Liver (tissue), 3 donors: ENCODE data around the gene CXXC5.

Source experiments
- CTCF ChIP-seq: fragments of 150-350 bp; IDR thresholded peaks from 2 replicates; pipeline ENCODE4 v1.5.1; 2017; ENCODE audit warnings: improper control_type of control experiment, low read depth, low read length; ENCODE audit not compliant: missing input control
- EGR1 ChIP-seq, 2 donors: IDR thresholded peaks; 2 replicates each; pipeline ENCODE4 v1.6.1; 2016 to 2018; ENCODE audit warnings: antibody characterized with exemption in 2 of 2, low read depth in 2 of 2
- MAX ChIP-seq: IDR thresholded peaks from 2 replicates; pipeline ENCODE4 v1.6.1; 2016; ENCODE audit warnings: antibody characterized with exemption
- RAD21 ChIP-seq, 2 donors: IDR thresholded peaks; 2 replicates each; pipeline ENCODE4 v1.6.1; 2016; ENCODE audit warnings: antibody characterized with exemption in 2 of 2, mild to moderate bottlenecking in 2 of 2
- RXRA ChIP-seq, 2 donors: IDR thresholded peaks; 2 replicates each; pipeline ENCODE4 v1.6.1; 2017 to 2018; ENCODE audit warnings: antibody characterized with exemption in 2 of 2, mild to moderate bottlenecking in 1 of 2
- YY1 ChIP-seq: IDR thresholded peaks from 2 replicates; pipeline ENCODE4 v1.6.1; 2016; ENCODE audit warnings: antibody characterized with exemption, mild to moderate bottlenecking
- donor health status: healthy.
- donor health status: healthy.

GRCh38 chr5:139644001-139644456, 4.1 kb upstream of the CXXC5 start:
- TF ChIP-seq CTCF (no peak), EGR1 (IDR thresholded peaks at IDR 0.05; ENCODE audit: low read depth in 2 of 2) (no peak), YY1 (peak; percentile 50), RAD21 (IDR thresholded peaks at IDR 0.05) (peak in 1 of 2 donors; percentile 27), RXRA (IDR thresholded peaks at IDR 0.05) (peak; percentile 88 to 90), MAX (peak; percentile 56)
